HG03520 (cell line): ENCODE measurements around the gene PEAK3.

Source experiments
- ATAC-seq: cut with Tn5 transposase; IDR thresholded peaks from one replicate; pipeline ENCODE4 v1.9.1; 2021; ENCODE audit warnings: mild to moderate bottlenecking, moderate library complexity; ENCODE audit not compliant: unreplicated experiment

The PEAK3 gene

DNA sequence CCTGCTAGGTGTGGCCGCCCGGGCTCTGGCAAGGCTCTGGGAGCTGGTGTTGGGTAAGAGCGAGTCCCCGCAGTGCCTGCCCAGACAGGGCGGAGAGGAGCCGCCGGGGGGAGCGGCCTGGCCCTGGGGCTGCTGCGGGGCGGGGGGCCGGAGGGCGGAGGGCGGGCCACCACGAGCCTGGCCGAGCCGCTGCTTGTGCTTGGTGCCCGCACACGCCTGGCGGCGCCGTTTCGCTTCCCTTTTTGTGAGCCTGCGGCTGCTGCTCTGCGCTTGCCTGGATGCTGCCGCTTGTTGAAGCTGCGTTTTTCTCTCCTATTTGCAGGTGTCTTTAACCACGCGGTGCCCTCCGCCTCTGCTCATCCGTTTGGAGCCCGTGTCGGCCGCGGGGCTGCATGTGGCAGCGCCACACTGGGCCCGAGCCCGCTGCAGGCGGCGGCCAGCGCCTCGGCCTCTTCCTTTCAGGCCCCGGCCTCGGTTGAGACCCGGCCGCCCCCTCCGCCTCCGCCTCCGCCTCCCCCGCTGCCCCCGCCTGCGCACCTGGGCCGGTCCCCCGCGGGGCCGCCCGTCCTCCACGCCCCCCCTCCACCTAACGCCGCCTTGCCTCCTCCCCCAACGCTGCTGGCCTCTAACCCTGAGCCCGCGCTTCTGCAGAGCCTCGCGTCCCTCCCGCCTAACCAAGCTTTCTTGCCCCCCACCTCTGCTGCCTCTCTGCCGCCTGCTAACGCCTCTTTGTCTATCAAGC lies 54.4 kb downstream of the PEAK3 start:
- ATAC-seq = no peak

DNA sequence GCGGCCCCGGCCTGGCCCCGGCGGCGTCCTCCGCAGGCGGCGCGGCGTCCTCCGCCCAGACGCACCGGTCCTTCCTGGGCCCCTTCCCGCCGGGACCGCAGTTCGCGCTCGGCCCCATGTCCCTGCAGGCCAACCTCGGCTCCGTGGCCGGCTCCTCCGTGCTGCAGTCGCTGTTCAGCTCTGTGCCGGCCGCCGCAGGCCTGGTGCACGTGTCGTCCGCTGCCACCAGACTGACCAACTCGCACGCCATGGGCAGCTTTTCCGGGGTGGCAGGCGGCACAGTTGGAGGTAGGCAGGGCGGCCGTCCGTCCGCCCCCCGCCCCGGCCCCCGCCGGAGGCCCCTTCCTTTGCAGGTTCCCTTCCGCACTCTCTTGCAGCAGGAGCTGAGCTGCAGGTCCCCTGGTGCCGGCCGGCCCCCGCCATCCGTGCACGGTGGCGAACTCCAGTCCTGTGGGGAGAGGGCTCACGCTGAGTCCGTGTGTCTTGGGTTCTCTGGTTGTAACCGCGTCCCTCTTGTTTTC lies 55.1 kb downstream of the PEAK3 start:
- ATAC-seq = no peak

DNA sequence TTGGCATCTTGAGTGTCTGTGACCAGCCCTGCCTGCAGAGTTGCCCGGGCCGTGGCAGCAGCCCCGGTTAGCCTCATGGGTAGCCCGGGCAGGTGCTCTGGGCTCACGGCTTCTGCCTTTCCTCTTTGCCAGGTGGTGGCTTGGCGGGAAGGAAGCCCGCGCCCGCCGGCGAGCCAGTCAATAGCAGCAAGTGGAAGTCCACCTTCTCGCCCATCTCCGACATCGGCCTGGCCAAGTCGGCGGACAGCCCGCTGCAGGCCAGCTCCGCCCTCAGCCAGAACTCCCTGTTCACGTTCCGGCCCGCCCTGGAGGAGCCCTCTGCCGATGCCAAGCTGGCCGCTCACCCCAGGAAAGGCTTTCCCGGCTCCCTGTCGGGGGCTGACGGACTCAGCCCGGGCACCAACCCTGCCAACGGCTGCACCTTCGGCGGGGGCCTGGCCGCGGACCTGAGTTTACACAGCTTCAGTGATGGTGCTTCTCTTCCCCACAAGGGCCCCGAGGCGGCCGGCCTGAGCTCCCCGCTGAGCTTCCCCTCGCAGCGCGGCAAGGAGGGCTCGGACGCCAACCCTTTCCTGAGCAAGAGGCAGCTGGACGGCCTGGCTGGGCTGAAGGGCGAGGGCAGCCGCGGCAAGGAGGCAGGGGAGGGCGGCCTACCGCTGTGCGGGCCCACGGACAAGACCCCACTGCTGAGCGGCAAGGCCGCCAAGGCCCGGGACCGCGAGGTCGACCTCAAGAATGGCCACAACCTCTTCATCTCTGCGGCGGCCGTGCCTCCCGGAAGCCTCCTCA lies 55.7 kb downstream of the PEAK3 start:
- ATAC-seq = no peak

DNA sequence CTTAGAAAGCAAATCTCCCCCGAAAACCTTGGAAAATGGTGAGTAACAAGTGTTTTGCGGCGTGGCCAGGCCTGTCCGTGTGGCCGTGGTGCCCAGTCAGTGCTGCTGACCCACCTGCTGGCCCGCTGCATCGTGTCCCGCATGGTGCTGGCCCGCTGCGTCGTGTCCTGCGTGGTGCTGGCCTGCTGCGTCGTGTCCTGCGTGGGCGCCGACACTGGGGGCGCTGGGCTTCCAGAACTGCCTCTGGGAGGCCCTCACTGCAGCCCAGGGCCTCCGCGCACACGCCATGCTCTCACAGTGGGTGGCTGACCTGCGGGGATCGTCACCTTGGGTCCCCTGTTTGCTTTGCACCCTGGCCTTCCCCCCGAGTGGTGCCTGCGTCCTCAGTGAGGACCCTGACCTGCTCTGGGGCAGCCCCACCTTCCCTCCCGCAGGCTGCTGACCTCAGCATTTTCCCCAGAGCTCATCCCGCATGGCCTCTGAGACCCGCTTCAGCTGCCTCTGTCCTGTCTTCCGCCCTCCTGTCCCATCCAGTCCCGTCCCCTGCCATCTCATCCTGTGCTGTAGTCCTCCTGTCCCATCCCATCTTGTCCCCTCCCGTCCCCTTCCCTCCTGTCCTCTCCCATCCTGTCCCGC lies 56.4 kb downstream of the PEAK3 start:
- ATAC-seq = no peak

- ATAC-seq = no peak
These were observed 57.1 kb downstream of the PEAK3 start for GRCh38 chr19:2224754-2225349.
